HepG2 (cell line): ENCODE data around the gene ADIRF. TPM values are rescaled to one million over a fixed set of nuclear protein-coding genes. Genes with fewer than 3 reads are reported as not detected.

Experiments
- AKAP8 ChIP-seq: sonication (generic); formaldehyde crosslinking; IDR thresholded peaks from 2 replicates; pipeline ENCODE4 v1.5.1; 2020; ENCODE audit warnings: mild to moderate bottlenecking, missing genetic modification reagents
- CAMTA2 ChIP-seq: sonication (generic); formaldehyde crosslinking; IDR thresholded peaks from 2 replicates; pipeline ENCODE4 v1.4.0; 2020; ENCODE audit warnings: mild to moderate bottlenecking, missing genetic modification reagents, borderline replicate concordance
- DPF2 ChIP-seq: sonication (generic); formaldehyde crosslinking; IDR thresholded peaks from 2 replicates; pipeline ENCODE4 v1.4.0; 2020; ENCODE audit warnings: mild to moderate bottlenecking, low read depth, missing genetic modification reagents, borderline replicate concordance
- GLMP ChIP-seq: sonication (generic); formaldehyde crosslinking; IDR thresholded peaks from 2 replicates; pipeline ENCODE4 v1.9.0; 2021; ENCODE audit warnings: missing genetic modification reagents, mild to moderate bottlenecking, borderline replicate concordance
- HMGXB4 ChIP-seq, 2 experiments: sonication (generic) in 1 of 2; formaldehyde crosslinking in 1 of 2; IDR thresholded peaks; 2 replicates each; pipeline versions ENCODE4 v1.4.0 to v1.6.1; 2018 to 2020; ENCODE audit warnings: missing genetic modification reagents in 2 of 2, borderline replicate concordance in 1 of 2, low read depth in 1 of 2, mild to moderate bottlenecking in 1 of 2, missing biosample characterization in 1 of 2
- KLF12 ChIP-seq: sonication (generic); formaldehyde crosslinking; IDR thresholded peaks from 2 replicates; pipeline ENCODE4 v1.4.0; 2020; ENCODE audit warnings: missing genetic modification reagents, borderline replicate concordance
- MBNL3 ChIP-seq: fragments of 250-450 bp; sonication (Bioruptor Pico); conservative IDR thresholded peaks from 2 replicates; pipeline ENCODE4 v1.8.0; 2022; ENCODE audit warnings: mild to moderate bottlenecking, inconsistent platforms
- MED1 ChIP-seq: sonication (generic); formaldehyde crosslinking; IDR thresholded peaks from 2 replicates; pipeline ENCODE4 v1.4.0; 2020; ENCODE audit warnings: missing genetic modification reagents
- MTA1 ChIP-seq: sonication (generic); formaldehyde crosslinking; IDR thresholded peaks from 2 replicates; pipeline ENCODE4 v1.4.0; 2020; ENCODE audit warnings: missing genetic modification reagents, mild to moderate bottlenecking, borderline replicate concordance
- NR2F6 ChIP-seq, 2 experiments: IDR thresholded peaks; 2 replicates each; pipeline ENCODE4 v1.6.1; 2016; ENCODE audit warnings: antibody characterized with exemption in 1 of 2, mild to moderate bottlenecking in 1 of 2
- PPARG ChIP-seq: conservative IDR thresholded peaks from 2 replicates; pipeline ENCODE4 v1.6.1; 2016; ENCODE audit warnings: missing biosample characterization, missing genetic modification reagents
- SP5 ChIP-seq: IDR thresholded peaks from 2 replicates; pipeline ENCODE4 v1.6.1; 2016; ENCODE audit warnings: low read depth, borderline replicate concordance
- TAF1 ChIP-seq: sonication (generic); formaldehyde crosslinking; IDR thresholded peaks from 2 replicates; pipeline ENCODE4 v1.4.0; 2020; ENCODE audit warnings: missing genetic modification reagents
- TARDBP ChIP-seq: sonication (generic); formaldehyde crosslinking; IDR thresholded peaks from 2 replicates; pipeline ENCODE4 v1.8.0; 2022; ENCODE audit warnings: mild to moderate bottlenecking, missing genetic modification reagents
- TMF1 ChIP-seq: sonication (generic); formaldehyde crosslinking; IDR thresholded peaks from 2 replicates; pipeline ENCODE4 v1.8.1; 2022; ENCODE audit warnings: low read depth, missing genetic modification reagents
- ZBTB14 ChIP-seq: sonication (generic); formaldehyde crosslinking; IDR thresholded peaks from 2 replicates; pipeline ENCODE4 v1.4.0; 2020; ENCODE audit warnings: missing genetic modification reagents
- ZEB1 ChIP-seq: IDR thresholded peaks from 2 replicates; pipeline ENCODE4 v1.6.1; 2012; ENCODE audit warnings: mild to moderate bottlenecking, low read depth, inconsistent platforms; ENCODE audit not compliant: insufficient replicate concordance
- ZFP90 ChIP-seq: sonication (generic); formaldehyde crosslinking; IDR thresholded peaks from 2 replicates; pipeline ENCODE4 v1.8.0; 2022; ENCODE audit warnings: missing genetic modification reagents, mild to moderate bottlenecking, inconsistent platforms, borderline replicate concordance
- ZNF230 ChIP-seq: sonication (generic); formaldehyde crosslinking; IDR thresholded peaks from 2 replicates; pipeline ENCODE4 v1.4.0; 2020; ENCODE audit warnings: mild to moderate bottlenecking, missing genetic modification reagents
- ZNF496 ChIP-seq: sonication (generic); formaldehyde crosslinking; IDR thresholded peaks from 2 replicates; pipeline ENCODE4 v1.8.1; 2023; ENCODE audit warnings: mild to moderate bottlenecking, moderate library complexity, missing genetic modification reagents; ENCODE audit not compliant: insufficient replicate concordance
- ZNF563 ChIP-seq: sonication (generic); formaldehyde crosslinking; IDR thresholded peaks from 2 replicates; pipeline ENCODE4 v1.8.0; 2022; ENCODE audit warnings: mild to moderate bottlenecking, moderate library complexity, missing genetic modification reagents
- ZNF616 ChIP-seq: sonication (generic); formaldehyde crosslinking; IDR thresholded peaks from 2 replicates; pipeline ENCODE4 v1.5.0; 2020; ENCODE audit warnings: low read depth, mild to moderate bottlenecking, missing genetic modification reagents
- ZNF713 ChIP-seq: sonication (generic); formaldehyde crosslinking; IDR thresholded peaks from 2 replicates; pipeline ENCODE4 v1.4.0; 2020; ENCODE audit warnings: mild to moderate bottlenecking, missing genetic modification reagents
- ZNF75D ChIP-seq: sonication (generic); formaldehyde crosslinking; IDR thresholded peaks from 2 replicates; pipeline ENCODE4 v1.8.1; 2023; ENCODE audit warnings: missing genetic modification reagents, mild to moderate bottlenecking, borderline replicate concordance
- ZSCAN20 ChIP-seq: sonication (generic); formaldehyde crosslinking; IDR thresholded peaks from 2 replicates; pipeline ENCODE4 v1.4.0; 2020; ENCODE audit warnings: missing genetic modification reagents, mild to moderate bottlenecking, borderline replicate concordance
- ZSCAN9 ChIP-seq: IDR thresholded peaks from 2 replicates; pipeline ENCODE4 v1.6.1; 2016; ENCODE audit warnings: borderline replicate concordance
- polyA plus RNA-seq, 8 experiments: library from polyadenylated mRNA; depleted of rRNA in 3 of 8; stranded (reverse) in 7 of 8; unstranded in 1 of 8; fragments of >200 nt; fragmentation: Illumina TruSeq in 4 of 8; extraction: Trizol in 4 of 8; gene quantifications; 2 replicates each; pipeline versions ENCODE4 v1.2.1 to v1.2.3, GENCODE V29; 2011 to 2016; ENCODE audit warnings: low read depth in 4 of 8, missing spikeins in 1 of 8, mixed read lengths in 1 of 8; ENCODE audit not compliant: insufficient read depth in 1 of 8
- total RNA-seq, 5 experiments: library from RNA; depleted of rRNA; stranded (reverse); fragments of >200 nt; fragmentation: Illumina TruSeq; extraction: Trizol; gene quantifications; 2 replicates each; pipeline ENCODE4 v1.2.3, GENCODE V29; 2016; ENCODE audit warnings: low read depth in 1 of 5

ADIRF gene
- total and polyA plus RNA-seq, 2 of the 13 experiments (the other 11 are each of a cell fraction or from before 2014, with no cell fraction given): 0.13 to 0.40 TPM

- TF ChIP-seq HMGXB4 (CRISPR knock-in tag; IDR thresholded peaks at IDR 0.05; ENCODE audit: borderline replicate concordance in 1 of 2, low read depth in 1 of 2): peak; percentile 28 to 86; a peak in 2 of 4 replicates
- peak; percentile 92 for TF ChIP-seq SP5
- TF ChIP-seq ZNF713 (CRISPR knock-in tag): 0 out of 2 replicates have a peak, but pooled peaks have one; percentile 50
- TF ChIP-seq CAMTA2 (CRISPR knock-in tag): no peak
- no peak for TF ChIP-seq MED1 (CRISPR knock-in tag)
- no peak for TF ChIP-seq DPF2
- no peak for TF ChIP-seq MBNL3
- TF ChIP-seq KLF12: no peak
- no peak for TF ChIP-seq AKAP8 (CRISPR knock-in tag)
- TF ChIP-seq GLMP (CRISPR knock-in tag): no peak
- TF ChIP-seq ZNF496 (CRISPR knock-in tag): no peak
- no peak for TF ChIP-seq ZNF616 (CRISPR knock-in tag)
- no peak for TF ChIP-seq ZEB1
- no peak for TF ChIP-seq ZFP90
- no peak for TF ChIP-seq ZSCAN9
- TF ChIP-seq PPARG (CRISPR knock-in tag): no peak
- TF ChIP-seq ZNF230: no peak
- TF ChIP-seq NR2F6 (IDR thresholded peaks at IDR 0.05): no peak
- TF ChIP-seq NR2F6 (CRISPR knock-in tag; IDR thresholded peaks at IDR 0.05): peak; percentile 6; the same call in 1 of the 2 replicates
- no peak for TF ChIP-seq ZSCAN20 (CRISPR knock-in tag)
- TF ChIP-seq TMF1 (CRISPR knock-in tag): no peak
- TF ChIP-seq TARDBP (CRISPR knock-in tag): peak; percentile 59; the same call in 1 of the 2 replicates
- TF ChIP-seq MTA1 (CRISPR knock-in tag): 0 out of 2 replicates have a peak, but pooled peaks have one; percentile 11
- TF ChIP-seq ZNF563 (CRISPR knock-in tag): no peak
- no peak for TF ChIP-seq TAF1
- no peak for TF ChIP-seq ZBTB14 (CRISPR knock-in tag)
- TF ChIP-seq ZNF75D (CRISPR knock-in tag): no peak
These were observed 8.0 kb upstream of the ADIRF start (continued) for GRCh38 chr10:86960003-86960862.
